AG09319 (cell line): ENCODE data around the gene TYW1.
"Not testable (repeated sequence)": the region's sequence is repeated elsewhere in the genome, so short reads cannot be mapped to it uniquely, and the experiment has no call there.

Experiments used
- DNase-seq: peaks from one replicate; pipeline ENCODE4 v3.0.0-alpha.2; 2010; ENCODE audit warnings: low read depth; ENCODE audit errors: extremely low read depth
- CTCF ChIP-seq: IDR thresholded peaks from 2 replicates; pipeline ENCODE4 v1.5.1; 2011; ENCODE audit warnings: low read depth, mild to moderate bottlenecking, inconsistent platforms, low read length, moderate library complexity

Gene TYW1

GRCh38 chr7:66994051-66994450, 2.6 kb upstream of the TYW1 start:
- DNase-seq = not testable (repeated sequence)

GRCh38 chr7:66994691-66995049, 2.0 kb upstream of the TYW1 start:
- DNase-seq = peak; percentile 71
- peak; percentile 40 for TF ChIP-seq CTCF

- DNase-seq = peak; percentile 96
Observed at GRCh38 chr7:66995050-66995776, 1.4 kb upstream of the TYW1 start, which contains the start of gene SBDS. Gene SBDS (minus strand): TSS chr7:66995586. CDS start chr7:66995417, 169 bp downstream.

GRCh38 chr7:67000601-67001258, 4.1 kb downstream of the TYW1 start:
- not testable (repeated sequence) for DNase-seq

- not testable (repeated sequence) for DNase-seq
Observed at GRCh38 chr7:67004145-67004544, 7.5 kb downstream of the TYW1 start.

- no peak for TF ChIP-seq CTCF
- DNase-seq = no peak
Observed at GRCh38 chr7:67006965-67007364, 10.3 kb downstream of the TYW1 start.

- no peak for DNase-seq
- no peak for TF ChIP-seq CTCF
Observed at GRCh38 chr7:67008260-67008659, 11.6 kb downstream of the TYW1 start.

GRCh38 chr7:67009677-67010076, 13.0 kb downstream of the TYW1 start:
- DNase-seq = not testable (repeated sequence)

GRCh38 chr7:67014076-67014622, 17.5 kb downstream of the TYW1 start:
- DNase-seq = not testable (repeated sequence)

- DNase-seq = not testable (repeated sequence)
Observed at GRCh38 chr7:67017971-67018370, 21.3 kb downstream of the TYW1 start.

- TF ChIP-seq CTCF = no peak
- DNase-seq = no peak
Observed at GRCh38 chr7:67018940-67019339, 22.3 kb downstream of the TYW1 start.
